K562 (cell line): ENCODE data around the gene INPP4B. TPM values are rescaled to one million over a fixed set of nuclear protein-coding genes. Genes with fewer than 3 reads are reported as not detected.

Experiments used
- ATAC-seq: fragments of 200-7000 bp; cut with Tn5 transposase; 3 replicates; pipeline ENCODE4 v1.9.1; 2020; ENCODE audit warnings: moderate library complexity
- BruUV-seq: library from RNA; stranded (reverse); fragments of 400-500 nt; replicated peaks from 2 replicates; lab custom pipeline; 2021; lab: Mats Ljungman, UMichigan
- CTCF ChIA-PET: fragments of 300-600 bp; formaldehyde crosslinking; extraction: SDS; loops from one replicate; lab custom pipeline; 2021; ENCODE audit warnings: low intra/inter-chr PET ratio; lab: Yijun Ruan, JAX
- POLR2A ChIA-PET: fragments of 300-600, 350-650 bp; sonication (Branson Sonifier 250); formaldehyde crosslinking; extraction: SDS; loops from one replicate; lab custom pipeline; 2021; ENCODE audit warnings: antibody characterized with exemption, inconsistent platforms; lab: Yijun Ruan, JAX
- DNase-seq, 4 experiments: peaks; one replicate each; pipeline versions ENCODE4 v3.0.0 to v3.0.0-alpha.2; 2011 to 2018; ENCODE audit warnings: low spot score in 3 of 4, mixed read lengths in 3 of 4; ENCODE audit errors: extremely low read depth in 1 of 4
- FAIRE-seq: peaks from 2 replicates; lab custom pipeline; 2011; peaks lifted over from hg19 to GRCh38; lab: Jason Lieb, UNC
- H2AFZ ChIP-seq: 2 replicates; pipeline ENCODE4 v1.6.0; 2011; ENCODE audit warnings: low read depth, low read length, control low read depth, inconsistent platforms
- H3K27ac ChIP-seq: fragments of 200-600 bp; 3 replicates; pipeline ENCODE4 v1.8.0; 2011; ENCODE audit warnings: low read depth, mild to moderate bottlenecking, control low read depth, inconsistent platforms, low read length, moderate library complexity, mixed read lengths; ENCODE audit errors: extremely low read depth
- H3K27me3 ChIP-seq, 2 experiments: fragments of 300-600 bp in 1 of 2; 2 replicates in 1 of 2; 3 replicates in 1 of 2; pipeline versions ENCODE4 v1.6.0 to v1.8.0; 2011; ENCODE audit warnings: inconsistent platforms in 2 of 2, low read length in 2 of 2, mild to moderate bottlenecking in 1 of 2, mixed read lengths in 1 of 2, moderate library complexity in 1 of 2; ENCODE audit not compliant: control insufficient read depth in 2 of 2, insufficient read depth in 2 of 2
- H3K36me3 ChIP-seq: fragments of 300-600 bp; 3 replicates; pipeline ENCODE4 v1.8.0; 2011; ENCODE audit warnings: mild to moderate bottlenecking, low read length, inconsistent platforms; ENCODE audit not compliant: control insufficient read depth, insufficient read depth
- H3K4me1 ChIP-seq, 2 experiments: fragments of 200-600 bp in 1 of 2; replicated peaks in 1 of 2; 2 replicates in 1 of 2; 3 replicates in 1 of 2; pipeline versions ENCODE4 v1.5.1 to v1.8.0; 2011; ENCODE audit warnings: inconsistent platforms in 2 of 2, low read length in 2 of 2, mild to moderate bottlenecking in 1 of 2, mixed read lengths in 1 of 2, moderate library complexity in 1 of 2; ENCODE audit not compliant: control insufficient read depth in 2 of 2, insufficient read depth in 2 of 2
- H3K4me2 ChIP-seq: 2 replicates; pipeline ENCODE4 v1.6.1; 2011; ENCODE audit warnings: low read length, control low read depth, inconsistent platforms, mixed read lengths; ENCODE audit not compliant: insufficient read depth
- H3K4me3 ChIP-seq: fragments of 200-600 bp; sonication (generic), shearing (Covaris generic); 2 replicates; pipeline ENCODE4 v1.5.1; 2016; ENCODE audit warnings: control low read depth, inconsistent platforms
- H3K79me2 ChIP-seq: fragments of 200-600 bp; 3 replicates; pipeline ENCODE4 v1.8.0; 2011; ENCODE audit warnings: low read length, inconsistent platforms; ENCODE audit not compliant: control insufficient read depth, insufficient read depth
- H3K9ac ChIP-seq, 2 experiments: 2 replicates each; pipeline versions ENCODE4 v1.6.0 to v1.6.1; 2011; ENCODE audit warnings: low read depth in 2 of 2, low read length in 2 of 2, control low read depth in 1 of 2, inconsistent platforms in 1 of 2, mild to moderate bottlenecking in 1 of 2, mixed read lengths in 1 of 2; ENCODE audit not compliant: insufficient read depth in 1 of 2
- H3K9me1 ChIP-seq: one replicate; pipeline ENCODE4 v1.6.0; 2011; ENCODE audit warnings: inconsistent platforms, mild to moderate bottlenecking, low read length, moderate library complexity; ENCODE audit not compliant: control insufficient read depth, insufficient read depth
- H3K9me3 ChIP-seq: replicated peaks from 2 replicates; pipeline ENCODE4 v1.5.1; 2011; ENCODE audit warnings: low read depth, low read length, inconsistent platforms; ENCODE audit not compliant: control insufficient read depth, insufficient read depth
- H4K20me1 ChIP-seq: replicated peaks from 2 replicates; pipeline ENCODE4 v1.6.1; 2011; ENCODE audit warnings: low read length, inconsistent platforms, mixed read lengths; ENCODE audit not compliant: control insufficient read depth, insufficient read depth
- BRF2 ChIP-seq: IDR thresholded peaks from 3 replicates; pipeline ENCODE4 v1.6.1; 2011; ENCODE audit warnings: borderline replicate concordance, mild to moderate bottlenecking; ENCODE audit not compliant: insufficient read length, insufficient read depth
- CTBP1 ChIP-seq: fragments of 450-650 bp; IDR thresholded peaks from 2 replicates; pipeline ENCODE4 v1.6.1; 2016; ENCODE audit warnings: borderline replicate concordance
- E4F1 ChIP-seq: fragments of 250-450 bp; sonication (Bioruptor Pico); IDR thresholded peaks from 2 replicates; pipeline ENCODE4 v1.5.0; 2021; ENCODE audit warnings: mild to moderate bottlenecking, borderline replicate concordance
- FOXP4 ChIP-seq: sonication (generic); formaldehyde crosslinking; IDR thresholded peaks from 2 replicates; pipeline ENCODE4 v1.8.0; 2022; ENCODE audit warnings: mild to moderate bottlenecking, missing genetic modification reagents, borderline replicate concordance
- LARP7 ChIP-seq: fragments of 450-650 bp; IDR thresholded peaks from 2 replicates; pipeline ENCODE4 v1.6.1; 2016
- MAFF ChIP-seq: IDR thresholded peaks from 2 replicates; pipeline ENCODE4 v1.6.1; 2012; ENCODE audit warnings: low read length, improper control_type of control experiment
- MXI1 ChIP-seq: IDR thresholded peaks from 2 replicates; pipeline ENCODE4 v1.6.1; 2011; ENCODE audit warnings: low read depth, mild to moderate bottlenecking, improper control_type of control experiment, low read length
- NFE2L1 ChIP-seq: fragments of 450-650 bp; IDR thresholded peaks from 2 replicates; pipeline ENCODE4 v1.6.1; 2016; ENCODE audit warnings: missing genetic modification characterization, low read depth, mild to moderate bottlenecking, missing compliant biosample characterization, moderate library complexity, borderline replicate concordance
- NFRKB ChIP-seq: fragments of 450-650 bp; IDR thresholded peaks from 2 replicates; pipeline ENCODE4 v1.6.1; 2016; ENCODE audit warnings: low read depth
- RREB1 ChIP-seq: fragments of 250-450 bp; sonication (Bioruptor Pico); IDR thresholded peaks from 2 replicates; pipeline ENCODE4 v1.4.0; 2020
- ZNF408 ChIP-seq: fragments of 250-450 bp; sonication (Bioruptor Pico); IDR thresholded peaks from 2 replicates; pipeline ENCODE4 v1.4.0; 2020; ENCODE audit warnings: low read depth, mild to moderate bottlenecking, moderate library complexity
- WGBS: fragments of 100-300 bp; shearing (Covaris generic); methylation state at CpG from one replicate; pipeline ENCODE4 v1.1.6; 2016; ENCODE audit warnings: low coverage, mixed read lengths; ENCODE audit not compliant: insufficient coverage; ENCODE audit errors: missing lambda C conversion rate; 5-methylcytosine and 5-hydroxymethylcytosine counted together
- in situ Hi-C: fragments of 300-500 bp; cut with MboI; formaldehyde crosslinking; loops from 4 replicates; pipeline ENCODE4 v1.15.0; 2018; ENCODE audit warnings: inconsistent platforms, mixed read lengths
- intact Hi-C: fragments of 100-400 bp; cut with micrococcal nuclease; formaldehyde crosslinking; loops from 2 replicates; pipeline ENCODE4 v1.14.2; 2022
- polyA plus RNA-seq, 8 experiments: library from polyadenylated mRNA; depleted of rRNA in 4 of 8; stranded (reverse) in 5 of 8; unstranded in 3 of 8; fragments of >200 nt; fragmentation: Nextera tagmentation in 2 of 8; fragmentation: Illumina TruSeq in 1 of 8; extraction: Ambion mirVana in 2 of 8; extraction: Trizol in 1 of 8; gene quantifications; 2 replicates each; pipeline versions ENCODE4 v1.2.1 to v1.2.3, GENCODE V29; 2011 to 2014; ENCODE audit warnings: inconsistent platforms in 1 of 8, missing spikeins in 1 of 8
- total RNA-seq, 7 experiments: library from RNA; depleted of rRNA in 6 of 7; stranded (reverse); fragments of >200 nt in 6 of 7; fragmentation: Illumina TruSeq in 2 of 7; extraction: Trizol in 2 of 7; gene quantifications; 2 replicates each; pipeline versions ENCODE4 v1.2.1 to v1.2.3, GENCODE V29; 2011 to 2021; ENCODE audit warnings: low replicate concordance in 1 of 7

INPP4B gene
- total and polyA plus RNA-seq, 9 of the 15 experiments (the other 6 are each of a cell fraction or from before 2014, with no cell fraction given) = 0.04 to 0.11 TPM; not detected in 7

GRCh38 chr4:142596121-142596520, 250.0 kb downstream of the INPP4B start:
- CTCF ChIA-PET = no interaction called here
- in situ Hi-C loops = no loop called here

More at GRCh38 chr4:142596121-142596520, 250.0 kb downstream of the INPP4B start:
- Histone ChIP-seq H3K27me3 (no peaks in the 10 kb centered on the region), H3K27ac (no peak overlapping the region), H3K9ac (no peak overlapping the region), H3K79me2 (no peaks in the 10 kb centered on the region), H3K4me2 (no peak overlapping the region), H3K36me3 (no peaks in the 10 kb centered on the region), H3K9me3 (peaks cover 4% of the 10 kb centered on the region; the same call in 1 of the 2 replicates), H4K20me1 (no peaks in the 10 kb centered on the region), H3K4me1 (no peaks in the 10 kb centered on the region)
- FAIRE-seq = no peak
- intact Hi-C loops = no loop called here
- BruUV-seq = no TSS peak
- WGBS = 0% methylated on average over 2 of the region's 2 CpGs
- POLR2A ChIA-PET = no interaction called here
- DNase-seq = no peak
- TF ChIP-seq BRF2 = no peak
- no peak for TF ChIP-seq FOXP4 (CRISPR knock-in tag)
- TF ChIP-seq ZNF408 (CRISPR knock-in tag) = no peak
- TF ChIP-seq MXI1 = no peak
- no peak for TF ChIP-seq NFRKB
- TF ChIP-seq E4F1 (CRISPR knock-in tag) = no peak
- no peak for TF ChIP-seq CTBP1
- no peak for TF ChIP-seq RREB1 (CRISPR knock-in tag)
- no peak for TF ChIP-seq NFE2L1 (tag)
- TF ChIP-seq MAFF = no peak
- TF ChIP-seq LARP7 = no peak
- TF ChIP-seq, all 486 proteins: peak for 0
- Histone ChIP-seq H2AFZ (no peak overlapping the region), H3K4me3 (no peak overlapping the region), H3K9me1 (no peaks in the 10 kb centered on the region)
- no peak for ATAC-seq
